Measurements from ENCODE around the gene TBC1D22B. TPM values are rescaled to one million over a fixed set of nuclear protein-coding genes. Genes with fewer than 3 reads are reported as not detected.
"Not testable (repeated sequence)": the region's sequence is repeated elsewhere in the genome, so short reads cannot be mapped to it uniquely, and the experiment has no call there.

Gene TBC1D22B
- total RNA-seq, 1 donor from 2014 or later = 10.0 TPM

DNA sequence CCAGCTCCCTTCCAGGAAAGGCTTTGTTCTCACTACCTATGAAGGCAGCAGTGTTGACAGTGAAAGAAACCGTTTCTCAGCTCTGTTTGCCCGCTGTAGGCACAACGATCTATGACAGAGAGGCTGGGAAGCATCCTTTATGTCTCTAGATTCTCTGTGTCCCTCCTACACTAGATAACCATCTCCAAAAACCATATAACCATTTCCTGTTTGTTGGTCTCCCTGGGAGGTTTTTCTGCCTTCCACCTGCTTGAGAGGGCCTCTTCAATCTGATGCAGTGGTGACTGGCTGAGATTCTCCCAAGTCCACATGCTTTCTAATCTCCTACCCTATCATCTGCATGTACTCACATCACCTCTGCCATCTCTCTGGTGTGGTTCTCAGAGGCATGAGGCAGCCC, 32.4 kb downstream of the TBC1D22B start:
- DNase-seq (ENCODE audit: low spot score) = no peak
- intact Hi-C loops (cut with DNase I) = no loop called here
- no peak for ATAC-seq

DNA sequence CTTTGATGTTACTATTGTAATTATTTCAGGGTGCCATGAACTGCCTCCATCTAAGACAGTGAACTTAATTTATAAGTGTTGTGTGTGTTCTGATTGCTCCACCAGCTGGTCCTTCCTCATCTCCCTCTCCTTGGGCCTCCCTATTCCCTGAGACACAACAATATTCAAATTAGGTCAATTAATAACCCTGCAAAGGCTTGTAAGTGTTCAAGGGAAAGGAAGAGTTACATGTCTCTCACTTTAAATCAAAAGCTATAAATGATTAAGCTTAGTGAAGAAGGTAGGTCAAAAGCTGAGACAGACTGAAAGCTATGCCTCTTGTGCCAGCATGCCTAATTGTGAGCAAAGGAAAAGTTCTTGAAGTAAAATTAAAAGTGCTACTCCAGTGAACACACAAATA, 35.9 kb downstream of the TBC1D22B start:
- ATAC-seq (no peak), DNase-seq (ENCODE audit: low spot score) (no peak)
- intact Hi-C loops (cut with DNase I) = no loop called here

- ATAC-seq; intact Hi-C loops (cut with DNase I); DNase-seq (ENCODE audit: low spot score): not testable (repeated sequence)
Measured at GRCh38 chr6:37297637-37298036, 40.1 kb downstream of the TBC1D22B start.

DNA sequence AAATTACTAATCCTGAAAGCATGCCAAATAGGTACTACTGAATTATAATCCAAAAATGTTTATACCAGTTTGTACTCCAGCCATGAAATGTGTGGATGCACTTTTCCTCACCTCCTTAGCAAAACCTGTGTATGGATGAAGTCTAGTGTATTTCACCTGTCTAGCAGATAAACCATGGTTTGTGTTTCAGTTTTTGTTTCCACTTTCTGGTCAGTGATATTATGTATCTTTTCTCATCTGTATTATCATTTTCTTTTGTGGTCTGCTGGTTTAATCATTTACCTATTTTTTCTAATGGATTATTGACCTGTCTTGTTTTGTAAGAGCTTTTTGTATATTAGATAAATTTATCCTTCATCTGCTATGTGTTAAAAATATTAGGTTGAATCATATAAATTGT, 41.4 kb downstream of the TBC1D22B start:
- intact Hi-C loops (cut with DNase I) = no loop called here
- DNase-seq (ENCODE audit: low spot score) = no peak
- ATAC-seq = no peak

DNA sequence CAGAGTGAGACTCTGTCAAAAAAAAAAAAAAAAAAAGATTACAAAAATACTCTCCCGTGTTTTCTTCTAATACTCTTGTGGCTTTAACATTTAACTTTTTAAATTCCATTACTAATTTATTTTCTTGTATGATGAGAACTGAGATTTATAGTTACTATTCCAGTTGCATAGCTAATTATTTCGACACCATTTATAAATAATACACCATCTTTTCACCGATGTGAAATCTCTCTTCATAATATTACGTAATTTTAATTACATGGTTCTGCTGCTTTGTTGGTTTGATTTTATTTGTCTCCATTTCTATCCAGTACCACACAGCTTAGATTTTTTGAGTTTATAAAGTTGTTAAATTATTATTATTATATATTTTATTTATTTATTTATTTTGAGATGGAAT, 42.4 kb downstream of the TBC1D22B start:
- DNase-seq (ENCODE audit: low spot score) (no peak), ATAC-seq (no peak)
- intact Hi-C loops (cut with DNase I) = no loop called here

DNA sequence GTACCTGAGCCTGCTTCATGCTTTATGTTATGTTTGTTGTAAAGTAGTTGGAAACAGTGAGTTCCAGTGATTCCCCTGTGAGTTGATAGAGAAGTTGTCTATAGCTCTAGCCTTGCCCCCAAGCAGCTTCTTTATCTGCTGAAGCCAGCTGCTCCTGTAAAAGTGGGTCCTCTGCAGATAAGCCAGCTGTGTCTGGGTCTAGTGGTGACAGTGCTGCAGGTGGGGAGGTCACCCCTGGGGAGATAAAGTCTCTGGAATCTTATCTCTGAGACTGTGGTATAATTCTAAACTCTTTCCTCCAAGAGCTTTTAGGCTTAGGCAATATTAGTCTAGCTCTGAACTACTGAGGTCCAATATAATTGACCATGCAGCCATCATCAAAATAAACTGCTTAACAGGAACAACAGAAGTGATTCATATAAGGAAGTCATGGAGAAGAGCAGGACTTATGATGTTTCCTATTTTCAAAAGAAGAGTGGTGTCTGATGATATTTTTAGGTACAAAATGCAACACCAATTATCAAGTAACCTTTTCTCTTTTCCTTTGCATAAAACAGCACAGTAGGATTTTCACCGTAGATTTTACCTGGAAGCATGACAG, 44.6 kb downstream of the TBC1D22B start:
- DNase-seq (ENCODE audit: low spot score) (no peak), ATAC-seq (no peak)
- intact Hi-C loops (cut with DNase I) = no loop called here

GRCh38 chr6:37303091-37303660, 45.6 kb downstream of the TBC1D22B start:
- no peak for DNase-seq (ENCODE audit: low spot score)
- intact Hi-C loops (cut with DNase I) = no loop called here
- no peak for ATAC-seq

DNA sequence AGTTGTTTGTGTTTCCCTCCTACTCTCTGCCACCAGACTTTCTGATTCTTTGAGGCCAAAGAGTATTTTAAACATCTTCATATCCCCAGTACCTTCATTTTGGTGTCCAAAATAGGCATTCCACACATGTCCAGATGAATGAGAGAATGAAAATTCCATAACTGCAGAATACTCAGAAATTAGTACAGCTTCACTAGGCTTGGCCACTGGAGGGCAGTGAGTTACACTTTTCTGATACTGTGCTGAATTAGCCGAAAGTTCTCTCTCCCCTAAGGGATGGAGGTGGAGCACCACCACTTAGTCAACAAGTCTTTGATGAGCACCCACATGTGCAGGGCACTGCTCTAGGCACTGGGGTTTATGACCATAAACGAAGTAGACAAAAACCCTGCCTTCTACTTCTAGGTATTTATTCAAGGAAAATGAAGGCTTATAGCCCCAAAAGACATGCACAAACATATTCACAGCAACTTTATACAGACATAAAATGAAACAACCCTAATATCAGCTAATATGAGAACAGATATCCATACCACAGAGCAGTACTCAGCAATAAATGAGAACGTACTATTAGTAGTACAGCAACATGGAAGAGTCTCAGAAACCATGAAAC, 46.4 kb downstream of the TBC1D22B start:
- ATAC-seq (peak; percentile 66), DNase-seq (ENCODE audit: low spot score) (no peak)
- intact Hi-C loops (cut with DNase I) = no loop called here

DNA sequence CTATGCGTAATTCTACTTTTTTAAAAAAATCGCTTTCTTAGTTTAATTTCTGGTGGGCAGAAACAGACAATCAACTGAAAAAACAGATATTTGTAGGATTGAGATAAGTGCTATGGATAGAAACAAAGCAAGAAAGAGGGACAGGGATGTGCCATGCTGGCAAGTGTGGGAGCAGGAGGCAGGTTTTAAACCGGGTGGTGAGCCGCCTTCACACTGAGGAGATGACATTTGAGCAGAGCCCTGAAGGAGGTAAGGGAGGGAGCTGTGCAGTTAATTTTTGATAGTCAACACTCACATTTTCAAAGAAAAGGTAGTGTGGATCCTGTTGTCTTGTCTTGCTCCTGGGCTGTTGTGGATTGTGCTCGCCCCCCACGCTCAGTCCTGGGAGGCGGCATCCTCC, 47.2 kb downstream of the TBC1D22B start:
- intact Hi-C loops (cut with DNase I) = no loop called here
- ATAC-seq (no peak), DNase-seq (ENCODE audit: low spot score) (no peak)

GRCh38 chr6:37305841-37306425, 48.4 kb downstream of the TBC1D22B start:
- intact Hi-C loops (cut with DNase I) = loop anchor here (2.0 kb wide), 1 partner anchor 73 kb away; no protein-coding TSS in a partner anchor
- ATAC-seq (no peak), DNase-seq (ENCODE audit: low spot score) (no peak)

DNA sequence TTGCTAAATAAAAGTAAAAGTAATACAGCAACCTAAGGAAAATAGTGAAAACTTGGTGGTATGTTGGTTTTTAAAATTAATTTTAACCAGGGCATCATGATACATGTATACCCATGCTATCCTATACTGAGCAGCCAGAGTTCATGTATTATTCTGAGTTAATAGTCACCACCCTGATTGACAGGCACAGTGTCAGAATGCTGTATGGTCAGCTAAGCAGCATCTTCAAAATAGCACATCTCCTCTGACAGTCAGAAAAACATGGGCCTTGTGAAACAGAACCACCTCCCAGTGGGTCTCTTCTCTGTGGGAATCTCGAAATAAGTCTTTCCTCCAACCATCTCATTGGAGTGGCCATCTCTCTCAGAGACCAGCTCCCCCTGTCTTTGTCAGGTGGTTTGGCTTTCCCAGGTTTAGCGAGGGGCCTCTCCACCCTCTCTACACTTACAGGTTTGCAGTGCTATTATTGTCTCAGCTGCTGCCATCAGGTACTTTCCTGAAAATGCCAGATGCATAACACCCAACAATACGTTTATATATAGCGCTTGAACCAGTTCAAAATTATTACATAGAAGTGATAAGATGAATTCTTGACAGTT, 49.2 kb downstream of the TBC1D22B start:
- no peak for DNase-seq (ENCODE audit: low spot score)
- intact Hi-C loops (cut with DNase I) = loop anchor here (2.0 kb wide), 1 partner anchor 72 kb away; no protein-coding TSS in a partner anchor
- ATAC-seq = no peak

- intact Hi-C loops (cut with DNase I) = loop anchor here (2.0 kb wide), 1 partner anchor 71 kb away; no protein-coding TSS in a partner anchor
- ATAC-seq; DNase-seq (ENCODE audit: low spot score): not testable (repeated sequence)
Measured at GRCh38 chr6:37307484-37307883, 49.9 kb downstream of the TBC1D22B start.

DNA sequence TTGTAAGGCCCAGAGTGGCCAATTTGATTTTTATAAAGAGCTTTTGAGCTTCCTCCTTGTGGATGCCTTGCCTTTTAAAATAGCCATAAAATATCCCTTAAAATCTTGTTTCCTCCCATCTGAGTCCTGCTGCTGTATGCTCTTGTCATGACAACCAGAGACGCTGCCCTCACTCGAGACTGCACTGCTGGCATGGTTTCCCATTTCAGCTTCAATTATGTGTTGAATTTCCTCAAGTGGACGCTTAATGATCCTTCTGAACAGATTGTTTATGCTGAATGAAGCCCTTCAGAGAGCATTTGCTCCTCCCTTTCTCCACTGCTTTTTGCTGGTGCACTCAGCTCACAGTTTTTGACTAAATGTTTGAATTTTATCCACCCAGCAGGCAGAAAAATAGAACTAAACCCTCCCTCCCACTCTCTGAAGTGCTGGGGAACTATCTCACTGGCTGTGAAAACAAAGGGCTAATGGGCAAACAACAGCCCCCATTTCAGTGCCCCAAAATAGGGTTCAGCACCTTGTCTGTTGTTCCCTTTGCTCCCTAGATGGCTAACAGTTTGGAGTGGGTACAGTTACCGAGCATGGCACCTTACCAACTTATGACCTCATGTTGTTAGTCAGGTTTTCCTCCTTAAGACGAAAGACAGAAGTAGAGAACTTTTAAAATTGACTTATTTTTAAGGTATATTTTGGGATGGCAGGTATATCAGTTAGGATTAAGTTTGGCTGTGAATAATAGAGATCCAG, 50.7 kb downstream of the TBC1D22B start:
- ATAC-seq (peak; percentile 40), DNase-seq (ENCODE audit: low spot score) (no peak)
- intact Hi-C loops (cut with DNase I) = no loop called here

- intact Hi-C loops (cut with DNase I) = no loop called here
- ATAC-seq (no peak), DNase-seq (ENCODE audit: low spot score) (no peak)
Measured at GRCh38 chr6:37309046-37309445, 51.5 kb downstream of the TBC1D22B start.

GRCh38 chr6:37309692-37310091, 52.1 kb downstream of the TBC1D22B start:
- DNase-seq (ENCODE audit: low spot score) (no peak), ATAC-seq (no peak)
- intact Hi-C loops (cut with DNase I) = no loop called here

DNA sequence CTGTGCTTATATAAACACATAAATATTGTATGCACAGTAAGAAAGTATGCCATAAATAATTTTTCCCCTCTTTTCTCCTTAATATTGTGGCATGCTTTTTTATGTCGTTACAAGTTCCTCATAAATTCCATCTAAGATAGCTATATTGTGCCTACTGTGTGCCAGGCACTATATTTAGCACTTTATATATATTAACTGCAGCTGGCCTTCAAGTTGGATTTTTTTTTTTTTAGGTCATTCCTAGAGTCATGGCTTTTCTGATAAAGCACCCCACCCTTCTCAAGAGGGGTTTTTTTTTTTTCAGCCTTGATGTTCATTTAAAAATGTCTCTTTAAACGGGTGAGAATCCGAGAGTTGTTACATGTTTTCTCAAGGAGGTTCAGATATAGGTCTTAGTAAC, 53.4 kb downstream of the TBC1D22B start:
- DNase-seq (ENCODE audit: low spot score) (no peak), ATAC-seq (no peak)
- intact Hi-C loops (cut with DNase I) = no loop called here

GRCh38 chr6:37311741-37312473, 54.3 kb downstream of the TBC1D22B start:
- DNase-seq (ENCODE audit: low spot score) (no peak), ATAC-seq (no peak)
- intact Hi-C loops (cut with DNase I) = no loop called here

- intact Hi-C loops (cut with DNase I) = no loop called here
- ATAC-seq (no peak), DNase-seq (ENCODE audit: low spot score) (no peak)
Measured at GRCh38 chr6:37313723-37314486, 56.3 kb downstream of the TBC1D22B start.
